HG02943 (cell line): ENCODE data around the gene SSC4D.

Experiments used
- ATAC-seq: cut with Tn5 transposase; IDR thresholded peaks from one replicate; pipeline ENCODE4 v1.9.1; 2021; ENCODE audit warnings: mild to moderate bottlenecking, low read depth, moderate library complexity; ENCODE audit not compliant: unreplicated experiment

Gene SSC4D

DNA sequence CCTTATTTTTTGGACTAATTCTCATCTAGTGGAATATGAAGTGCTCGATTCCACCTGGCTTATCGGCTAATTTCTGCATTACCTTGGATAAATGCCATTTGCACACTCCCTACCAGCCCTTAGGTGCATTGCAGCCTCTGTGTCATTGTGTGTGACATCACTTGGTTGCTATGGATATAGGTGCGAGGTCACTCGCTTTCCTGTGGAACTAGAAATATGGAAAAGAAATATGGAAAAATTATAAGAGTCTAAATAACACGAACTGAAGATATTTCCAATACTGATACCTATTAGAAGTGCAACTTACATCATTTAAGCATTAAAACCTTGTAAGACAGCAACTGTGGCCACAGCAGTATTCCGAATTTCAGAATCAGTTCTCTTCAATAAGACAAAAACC, 52.7 kb downstream of the SSC4D start:
- ATAC-seq: no peak

- no peak for ATAC-seq
These were observed 53.4 kb downstream of the SSC4D start for GRCh38 chr7:76356115-76356514.

DNA sequence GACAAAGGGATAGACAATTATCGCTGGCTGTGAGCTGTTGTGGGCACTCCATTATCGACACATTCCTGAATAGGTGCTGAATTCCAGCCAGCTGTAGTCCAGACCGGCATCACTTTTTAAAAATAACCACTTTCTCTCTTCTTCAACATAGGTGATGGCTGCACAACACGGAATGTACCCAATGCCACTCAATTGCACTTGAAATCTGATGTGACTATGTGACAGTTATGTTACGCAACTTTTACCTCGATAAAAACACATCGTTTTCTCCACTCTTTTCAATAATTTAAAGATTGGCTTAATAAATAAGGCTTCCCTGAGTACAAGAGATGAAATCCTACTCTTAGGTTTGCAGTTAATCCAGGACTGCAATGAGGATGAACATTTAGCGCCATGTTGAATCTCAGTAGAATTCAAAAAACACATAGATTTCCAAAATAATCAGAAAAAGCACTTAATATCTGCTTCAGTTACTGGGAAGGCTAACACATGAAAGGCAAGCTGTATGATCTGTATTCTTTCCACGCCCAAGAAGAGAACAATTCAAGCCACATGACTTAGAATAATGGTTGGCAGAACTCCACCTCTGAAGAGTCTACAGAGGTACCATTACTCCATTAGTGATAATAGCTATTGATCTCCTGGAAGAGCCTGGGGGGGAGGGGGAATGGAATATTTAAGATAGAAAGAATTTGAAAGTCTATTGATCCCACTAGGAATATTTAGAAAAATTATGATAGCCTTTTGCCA, 54.3 kb downstream of the SSC4D start:
- no peak for ATAC-seq

DNA sequence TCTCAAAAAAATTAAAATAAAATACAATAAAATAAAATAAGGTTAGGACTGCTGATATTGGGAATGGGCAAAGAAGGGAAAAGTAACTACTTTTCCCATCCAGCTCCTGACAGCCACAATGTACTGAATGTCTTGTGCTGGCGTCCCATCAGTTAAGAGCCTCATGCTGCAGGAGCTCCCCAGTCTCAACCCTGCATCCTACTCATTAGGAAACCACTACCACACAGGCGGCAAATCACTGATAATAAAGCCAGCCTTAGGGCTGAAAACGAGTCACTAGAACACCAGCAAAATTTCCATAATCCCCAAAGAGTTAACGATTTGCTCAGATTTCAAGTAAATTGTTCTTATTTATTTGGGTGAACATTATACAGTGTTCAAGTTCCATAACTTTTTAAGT, 55.0 kb downstream of the SSC4D start:
- ATAC-seq: no peak

DNA sequence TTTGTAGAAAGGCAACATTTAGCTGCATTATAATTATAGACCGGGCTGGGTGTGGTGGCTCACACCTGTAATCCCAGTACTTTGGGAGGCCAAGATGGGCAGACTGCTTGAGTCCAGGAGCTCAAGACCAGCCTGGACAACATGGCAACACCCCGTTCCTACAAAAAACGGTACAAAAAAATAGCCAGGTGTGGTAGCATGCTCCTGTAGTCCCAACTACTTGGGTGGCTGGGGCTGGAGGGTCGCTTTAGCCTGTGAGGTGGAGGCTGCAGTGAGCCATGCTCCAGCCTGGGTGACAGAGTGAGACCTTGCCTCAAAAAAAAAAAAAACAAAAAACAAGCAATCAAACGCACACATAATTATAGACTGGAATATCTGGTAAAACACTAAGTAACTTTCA, 55.8 kb downstream of the SSC4D start:
- ATAC-seq: no peak

GRCh38 chr7:76352193-76352592, 57.3 kb downstream of the SSC4D start:
- no peak for ATAC-seq

DNA sequence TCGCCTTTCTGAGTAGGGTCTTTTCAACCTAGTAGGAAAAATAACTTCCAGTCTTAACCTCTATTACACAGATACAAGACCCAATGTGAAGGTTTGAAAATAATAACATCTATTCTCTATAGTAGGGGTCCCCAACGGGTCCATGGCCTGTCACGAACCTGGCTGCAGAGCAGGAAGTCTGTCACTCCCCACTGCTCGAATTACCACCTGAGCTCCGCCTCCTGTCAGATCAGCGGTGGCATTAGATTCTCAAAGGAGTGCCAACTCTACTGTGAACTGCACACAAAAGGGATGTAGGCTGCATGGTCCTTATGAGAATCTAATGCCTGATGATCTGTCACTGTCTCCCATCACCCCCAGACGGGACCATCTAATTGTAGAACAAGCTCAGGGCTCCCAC, 58.1 kb downstream of the SSC4D start:
- ATAC-seq: no peak

DNA sequence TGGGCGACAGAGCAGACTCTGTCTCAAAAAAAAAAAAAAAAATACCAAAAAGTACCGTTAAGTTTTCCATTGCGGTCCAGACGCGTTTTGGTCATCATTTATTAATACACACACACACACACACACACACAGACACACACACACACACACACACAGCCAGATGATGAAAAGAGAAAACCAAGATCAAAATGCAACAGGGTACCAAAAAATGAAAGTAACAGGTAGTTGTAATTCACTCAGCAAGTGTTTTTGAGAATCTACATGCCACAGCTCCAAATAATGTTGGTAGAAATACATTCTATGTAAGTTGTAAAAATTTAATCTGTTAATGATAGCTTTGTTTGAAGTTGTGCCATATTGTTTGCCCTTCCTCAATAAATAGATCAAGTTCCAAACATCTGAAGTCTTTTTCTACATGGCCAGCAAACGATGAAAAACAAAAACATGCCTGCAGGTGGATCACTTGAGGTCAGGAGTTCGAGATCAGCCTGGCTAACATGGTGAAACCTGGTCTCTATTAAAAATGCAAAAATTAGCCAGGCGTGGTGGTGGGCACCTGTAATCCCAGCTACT, 60.1 kb downstream of the SSC4D start:
- ATAC-seq: no peak

DNA sequence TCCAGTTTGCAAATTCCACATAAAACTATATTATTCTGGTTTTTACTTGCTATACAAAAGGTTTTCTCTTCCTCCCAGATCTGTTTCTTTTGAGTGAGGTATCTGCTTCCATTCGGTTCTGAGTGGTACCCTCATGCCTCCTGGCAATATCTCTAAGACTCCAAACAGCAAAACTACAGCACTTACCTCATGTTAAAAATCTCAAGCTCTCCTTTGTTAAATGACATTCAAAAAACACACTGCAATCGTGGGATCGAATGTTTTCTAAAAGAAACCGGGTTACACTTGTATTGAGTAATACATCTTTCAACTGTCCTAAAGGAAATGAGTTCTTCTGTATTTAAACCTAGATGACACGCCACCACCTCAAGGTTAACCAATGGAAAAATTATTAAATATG, 61.8 kb downstream of the SSC4D start:
- ATAC-seq: no peak

GRCh38 chr7:76346778-76347177, 62.7 kb downstream of the SSC4D start:
- ATAC-seq: no peak

GRCh38 chr7:76346097-76346496, 63.4 kb downstream of the SSC4D start:
- no peak for ATAC-seq

DNA sequence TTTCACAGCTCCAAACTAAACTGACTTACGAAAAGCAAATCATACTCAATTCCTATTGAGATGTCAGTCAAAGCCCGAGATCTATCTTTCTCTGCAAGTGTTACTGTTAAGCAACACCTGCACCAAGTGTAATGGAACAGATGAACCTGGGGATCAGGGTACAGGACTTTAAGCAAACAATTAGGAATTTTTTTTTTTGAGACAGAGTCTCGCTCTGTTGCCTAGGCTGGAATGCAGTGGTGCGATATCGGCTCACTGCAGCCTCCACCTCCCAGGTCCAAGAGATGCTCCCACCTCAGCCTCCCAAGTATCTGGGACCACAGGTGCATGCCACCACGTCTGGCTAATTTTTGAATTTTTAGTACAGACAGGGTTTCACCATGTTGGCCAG, 65.6 kb downstream of the SSC4D start:
- no peak for ATAC-seq

GRCh38 chr7:76343294-76343930, 66.1 kb downstream of the SSC4D start:
- no peak for ATAC-seq

- no peak for ATAC-seq
These were observed 67.3 kb downstream of the SSC4D start for GRCh38 chr7:76342222-76342621.

GRCh38 chr7:76340617-76341131, 68.8 kb downstream of the SSC4D start:
- ATAC-seq: no peak
